DND-41 (cell line): ENCODE data around the gene LSMEM2.

ENCODE experiments used
- CTCF ChIP-seq: IDR thresholded peaks from 2 replicates; pipeline ENCODE4 v1.5.1; 2012; ENCODE audit warnings: borderline replicate concordance, low read length, moderate library complexity, mild to moderate bottlenecking; ENCODE audit not compliant: poor library complexity, severe bottlenecking; ENCODE audit errors: extremely low read depth
- EZH2 ChIP-seq: IDR thresholded peaks from 3 replicates; pipeline ENCODE4 v1.6.1; 2012; ENCODE audit warnings: borderline replicate concordance, low read depth, mild to moderate bottlenecking, moderate library complexity, low read length, inconsistent platforms; ENCODE audit not compliant: severe bottlenecking

- TF ChIP-seq CTCF = no peak
- no peak for TF ChIP-seq EZH2
Measured at GRCh38 chr3:50319894-50320625, 41.2 kb downstream of the LSMEM2 start.
